ENCODE results near the gene TMC1. TPM values are rescaled to one million over a fixed set of nuclear protein-coding genes. Genes with fewer than 3 reads are reported as not detected.

TMC1 gene
- total RNA-seq, 3 donors from 2014 or later = 0.17 to 0.77 (median 0.19) TPM

GRCh38 chr9:72623156-72623555 lies 101.7 kb downstream of the TMC1 start:
- TF ChIP-seq CTCF (IDR thresholded peaks at IDR 0.05) = no peak
- intact Hi-C loops (cut with DNase I, micrococcal nuclease) = no loop called here
- Histone ChIP-seq H3K4me3 (no peak overlapping the region), H3K9me3 (no peaks in the 10 kb centered on the region), H3K4me1 (ENCODE audit: low read depth) (no peaks in the 10 kb centered on the region), H3K36me3 (ENCODE audit: low read depth) (no peaks in the 10 kb centered on the region)
- no peak for DNase-seq
- no peak for ATAC-seq

DNA sequence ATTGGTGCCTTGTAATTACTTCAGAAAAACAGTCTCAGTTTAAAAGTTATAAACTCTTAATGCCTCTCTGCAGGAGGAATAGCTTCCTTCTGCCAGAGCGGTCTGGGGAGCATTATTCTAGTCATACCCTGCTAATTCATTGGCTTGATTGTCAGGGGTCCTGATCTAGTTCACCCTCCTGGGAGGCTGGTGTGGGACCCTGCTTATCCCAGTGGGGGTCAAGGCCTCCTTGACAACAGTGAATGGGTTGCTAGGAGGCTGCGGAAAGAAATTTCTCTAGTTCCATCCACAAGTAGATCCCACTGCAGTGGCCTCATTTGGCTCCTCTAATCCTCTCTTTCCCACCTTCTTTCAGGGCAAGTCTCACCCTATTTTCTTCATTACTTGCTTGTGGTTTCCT lies 105.7 kb downstream of the TMC1 start:
- ATAC-seq = no peak
- intact Hi-C loops (cut with DNase I, micrococcal nuclease) = no loop called here
- Histone ChIP-seq H3K4me3 (no peak overlapping the region), H3K4me1 (ENCODE audit: low read depth) (no peaks in the 10 kb centered on the region), H3K36me3 (ENCODE audit: low read depth) (no peaks in the 10 kb centered on the region), H3K9me3 (no peaks in the 10 kb centered on the region)
- no peak for TF ChIP-seq CTCF (IDR thresholded peaks at IDR 0.05)
- DNase-seq = no peak

DNA sequence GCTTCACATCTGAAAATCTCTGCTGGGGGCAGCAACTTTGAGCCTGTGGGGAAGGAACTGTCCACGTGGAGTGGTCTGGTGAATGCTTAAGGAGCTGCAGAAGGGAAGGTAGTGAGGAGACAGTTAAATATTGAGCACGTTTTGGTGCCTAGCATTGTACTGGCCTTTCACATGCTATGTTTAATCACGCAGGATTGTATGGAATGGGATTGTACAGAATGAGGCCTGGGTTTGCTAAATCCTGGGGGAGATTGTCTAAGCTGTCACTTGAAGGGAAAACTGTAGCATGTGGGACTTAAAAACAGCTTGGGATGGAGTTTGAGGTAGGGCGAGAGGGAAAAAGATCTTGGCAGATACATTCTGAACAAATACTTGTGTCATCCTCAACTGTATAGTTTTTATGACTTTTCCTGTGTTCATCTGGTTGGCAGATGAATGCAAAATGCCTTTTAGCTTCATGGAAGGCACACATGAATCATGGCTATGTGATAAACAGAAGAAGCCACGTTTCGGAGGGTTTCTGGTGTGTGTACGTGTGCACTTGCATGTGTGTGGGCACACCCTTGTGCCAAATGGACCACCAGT lies 106.6 kb downstream of the TMC1 start:
- intact Hi-C loops (cut with DNase I, micrococcal nuclease) = no loop called here
- ATAC-seq (no peak), DNase-seq (no peak)
- H3K4me1 ChIP-seq (ENCODE audit: low read depth) = no peaks in the 10 kb centered on the region
- H3K36me3 ChIP-seq (ENCODE audit: low read depth) = no peaks in the 10 kb centered on the region
- TF ChIP-seq CTCF (IDR thresholded peaks at IDR 0.05) = no peak
- H3K9me3 ChIP-seq = no peaks in the 10 kb centered on the region
- H3K4me3 ChIP-seq = no peak overlapping the region

- ATAC-seq (no peak), DNase-seq (no peak)
- H3K36me3 ChIP-seq (ENCODE audit: low read depth) = no peaks in the 10 kb centered on the region
- H3K9me3 ChIP-seq = no peaks in the 10 kb centered on the region
- TF ChIP-seq CTCF (IDR thresholded peaks at IDR 0.05) = no peak
- H3K4me3 ChIP-seq = no peak overlapping the region
- H3K4me1 ChIP-seq (ENCODE audit: low read depth) = no peaks in the 10 kb centered on the region
- intact Hi-C loops (cut with DNase I, micrococcal nuclease) = no loop called here
Observed at GRCh38 chr9:72633966-72634365, 112.6 kb downstream of the TMC1 start.

GRCh38 chr9:72635197-72635596 lies 113.8 kb downstream of the TMC1 start:
- ATAC-seq (no peak), DNase-seq (no peak)
- H3K36me3 ChIP-seq (ENCODE audit: low read depth) = no peaks in the 10 kb centered on the region
- no peak overlapping the region for H3K4me3 ChIP-seq
- TF ChIP-seq CTCF (IDR thresholded peaks at IDR 0.05) = no peak
- no peaks in the 10 kb centered on the region for H3K9me3 ChIP-seq
- intact Hi-C loops (cut with DNase I, micrococcal nuclease) = no loop called here
- H3K4me1 ChIP-seq (ENCODE audit: low read depth) = no peaks in the 10 kb centered on the region

DNA sequence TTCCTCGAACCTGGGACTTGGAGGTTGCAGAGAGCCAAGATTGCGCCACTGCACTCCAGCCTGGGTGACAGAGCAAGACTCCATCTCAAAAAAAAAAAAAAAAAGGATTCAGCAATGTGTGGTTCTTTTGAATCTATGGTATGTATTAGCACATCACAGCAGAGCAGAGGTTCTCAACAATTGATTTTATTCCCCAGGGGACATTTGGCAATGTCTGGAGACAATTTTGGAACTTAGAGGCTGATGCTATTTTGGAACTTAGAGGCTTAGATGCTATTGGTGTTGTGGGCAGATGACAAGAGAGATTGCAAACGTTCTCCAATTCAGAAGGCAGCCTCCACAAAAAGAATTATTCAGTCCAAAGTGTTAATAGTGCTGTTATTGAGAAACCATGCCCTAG lies 115.2 kb downstream of the TMC1 start:
- Histone ChIP-seq H3K4me3 (no peak overlapping the region), H3K9me3 (no peaks in the 10 kb centered on the region), H3K4me1 (ENCODE audit: low read depth) (no peaks in the 10 kb centered on the region), H3K36me3 (ENCODE audit: low read depth) (no peaks in the 10 kb centered on the region)
- no peak for TF ChIP-seq CTCF (IDR thresholded peaks at IDR 0.05)
- intact Hi-C loops (cut with DNase I, micrococcal nuclease) = no loop called here
- DNase-seq (no peak), ATAC-seq (no peak)
